Measurements from ENCODE around the gene ACHE. TPM values are rescaled to one million over a fixed set of nuclear protein-coding genes. Genes with fewer than 3 reads are reported as not detected.

ACHE gene
- total and polyA plus RNA-seq, 2 of the 13 experiments (the other 11 are each of a cell fraction or from before 2014, with no cell fraction given): 0.18 to 0.40 TPM

DNA sequence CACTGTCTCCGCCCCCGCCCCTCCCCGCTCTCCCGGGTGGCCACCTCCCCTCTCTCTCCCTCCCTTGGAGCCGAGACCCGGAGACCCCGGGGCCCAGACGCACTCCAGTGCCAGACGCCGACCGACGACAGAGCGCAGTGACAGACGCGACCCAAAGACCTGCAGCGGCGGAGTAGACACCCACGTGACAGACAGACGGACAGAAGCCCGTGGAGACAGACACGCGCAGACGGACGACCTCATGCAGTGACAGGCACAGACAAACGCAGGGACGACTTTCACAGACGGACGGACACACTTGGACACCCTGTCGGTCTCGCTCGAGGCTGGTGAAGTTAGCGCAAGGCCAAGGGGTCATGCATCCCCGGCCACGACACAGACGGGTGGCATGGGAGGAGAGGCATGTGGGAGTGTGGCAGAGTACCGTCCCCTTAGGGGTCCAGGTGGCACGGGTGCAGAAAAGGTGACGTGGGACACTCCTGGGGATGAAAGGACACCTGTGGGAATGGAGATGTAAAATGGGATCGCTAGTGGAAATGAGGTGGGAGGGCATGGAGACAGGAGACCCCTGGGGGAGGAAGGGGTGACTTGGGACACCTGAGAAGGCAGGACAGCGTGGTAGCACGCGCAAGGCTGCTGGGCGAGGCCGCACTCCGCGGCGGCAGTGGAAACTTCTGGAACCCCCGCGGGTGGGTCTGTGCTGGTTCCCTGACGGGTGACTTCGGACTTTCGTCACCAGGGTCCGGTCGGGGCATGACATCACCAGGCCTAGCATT lies 456 bp upstream of the ACHE start (continued):
- TF ChIP-seq, protein P1, sequence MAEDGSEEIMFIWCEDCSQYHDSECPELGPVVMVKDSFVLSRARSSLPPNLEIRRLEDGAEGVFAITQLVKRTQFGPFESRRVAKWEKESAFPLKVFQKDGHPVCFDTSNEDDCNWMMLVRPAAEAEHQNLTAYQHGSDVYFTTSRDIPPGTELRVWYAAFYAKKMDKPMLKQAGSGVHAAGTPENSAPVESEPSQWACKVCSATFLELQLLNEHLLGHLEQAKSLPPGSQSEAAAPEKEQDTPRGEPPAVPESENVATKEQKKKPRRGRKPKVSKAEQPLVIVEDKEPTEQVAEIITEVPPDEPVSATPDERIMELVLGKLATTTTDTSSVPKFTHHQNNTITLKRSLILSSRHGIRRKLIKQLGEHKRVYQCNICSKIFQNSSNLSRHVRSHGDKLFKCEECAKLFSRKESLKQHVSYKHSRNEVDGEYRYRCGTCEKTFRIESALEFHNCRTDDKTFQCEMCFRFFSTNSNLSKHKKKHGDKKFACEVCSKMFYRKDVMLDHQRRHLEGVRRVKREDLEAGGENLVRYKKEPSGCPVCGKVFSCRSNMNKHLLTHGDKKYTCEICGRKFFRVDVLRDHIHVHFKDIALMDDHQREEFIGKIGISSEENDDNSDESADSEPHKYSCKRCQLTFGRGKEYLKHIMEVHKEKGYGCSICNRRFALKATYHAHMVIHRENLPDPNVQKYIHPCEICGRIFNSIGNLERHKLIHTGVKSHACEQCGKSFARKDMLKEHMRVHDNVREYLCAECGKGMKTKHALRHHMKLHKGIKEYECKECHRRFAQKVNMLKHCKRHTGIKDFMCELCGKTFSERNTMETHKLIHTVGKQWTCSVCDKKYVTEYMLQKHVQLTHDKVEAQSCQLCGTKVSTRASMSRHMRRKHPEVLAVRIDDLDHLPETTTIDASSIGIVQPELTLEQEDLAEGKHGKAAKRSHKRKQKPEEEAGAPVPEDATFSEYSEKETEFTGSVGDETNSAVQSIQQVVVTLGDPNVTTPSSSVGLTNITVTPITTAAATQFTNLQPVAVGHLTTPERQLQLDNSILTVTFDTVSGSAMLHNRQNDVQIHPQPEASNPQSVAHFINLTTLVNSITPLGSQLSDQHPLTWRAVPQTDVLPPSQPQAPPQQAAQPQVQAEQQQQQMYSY (CRISPR knock-in tag; IDR thresholded peaks at IDR 0.05): no peak
- TF ChIP-seq NPAS2 (CRISPR knock-in tag; IDR thresholded peaks at IDR 0.05; ENCODE audit: borderline replicate concordance) (no peak), NR2C2 (CRISPR knock-in tag; IDR thresholded peaks at IDR 0.05; ENCODE audit: borderline replicate concordance) (no peak), RXRB (CRISPR knock-in tag; IDR thresholded peaks at IDR 0.05; ENCODE audit: borderline replicate concordance) (no peak), ZNF766 (CRISPR knock-in tag; IDR thresholded peaks at IDR 0.05; ENCODE audit: borderline replicate concordance) (no peak), DPF2 (CRISPR knock-in tag; IDR thresholded peaks at IDR 0.05; ENCODE audit: borderline replicate concordance, low read depth) (no peak), ATF1 (CRISPR knock-in tag; IDR thresholded peaks at IDR 0.05) (no peak), ZNF598 (CRISPR knock-in tag; IDR thresholded peaks at IDR 0.05; ENCODE audit: borderline replicate concordance) (no peak), REL (CRISPR knock-in tag; conservative IDR thresholded peaks at IDR 0.05) (0 out of 2 replicates have a peak, but pooled peaks have one; percentile 41), NFE2 (CRISPR knock-in tag; IDR thresholded peaks at IDR 0.05) (no peak), ZMYM4 (CRISPR knock-in tag; IDR thresholded peaks at IDR 0.05) (no peak), HOXA3 (CRISPR knock-in tag; IDR thresholded peaks at IDR 0.05) (no peak), SNAPC2 (CRISPR knock-in tag; IDR thresholded peaks at IDR 0.05) (no peak)
- TF ChIP-seq, protein P2, sequence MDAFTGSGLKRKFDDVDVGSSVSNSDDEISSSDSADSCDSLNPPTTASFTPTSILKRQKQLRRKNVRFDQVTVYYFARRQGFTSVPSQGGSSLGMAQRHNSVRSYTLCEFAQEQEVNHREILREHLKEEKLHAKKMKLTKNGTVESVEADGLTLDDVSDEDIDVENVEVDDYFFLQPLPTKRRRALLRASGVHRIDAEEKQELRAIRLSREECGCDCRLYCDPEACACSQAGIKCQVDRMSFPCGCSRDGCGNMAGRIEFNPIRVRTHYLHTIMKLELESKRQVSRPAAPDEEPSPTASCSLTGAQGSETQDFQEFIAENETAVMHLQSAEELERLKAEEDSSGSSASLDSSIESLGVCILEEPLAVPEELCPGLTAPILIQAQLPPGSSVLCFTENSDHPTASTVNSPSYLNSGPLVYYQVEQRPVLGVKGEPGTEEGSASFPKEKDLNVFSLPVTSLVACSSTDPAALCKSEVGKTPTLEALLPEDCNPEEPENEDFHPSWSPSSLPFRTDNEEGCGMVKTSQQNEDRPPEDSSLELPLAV (CRISPR knock-in tag; conservative IDR thresholded peaks at IDR 0.05; ENCODE audit: low read depth): 0 out of 2 replicates have a peak, but pooled peaks have one; percentile 34
- TF ChIP-seq, protein P3, sequence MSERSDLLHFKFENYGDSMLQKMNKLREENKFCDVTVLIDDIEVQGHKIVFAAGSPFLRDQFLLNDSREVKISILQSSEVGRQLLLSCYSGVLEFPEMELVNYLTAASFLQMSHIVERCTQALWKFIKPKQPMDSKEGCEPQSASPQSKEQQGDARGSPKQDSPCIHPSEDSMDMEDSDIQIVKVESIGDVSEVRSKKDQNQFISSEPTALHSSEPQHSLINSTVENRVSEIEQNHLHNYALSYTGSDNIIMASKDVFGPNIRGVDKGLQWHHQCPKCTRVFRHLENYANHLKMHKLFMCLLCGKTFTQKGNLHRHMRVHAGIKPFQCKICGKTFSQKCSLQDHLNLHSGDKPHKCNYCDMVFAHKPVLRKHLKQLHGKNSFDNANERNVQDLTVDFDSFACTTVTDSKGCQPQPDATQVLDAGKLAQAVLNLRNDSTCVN (CRISPR knock-in tag; IDR thresholded peaks at IDR 0.05; ENCODE audit: borderline replicate concordance): no peak
- TF ChIP-seq, protein P4, sequence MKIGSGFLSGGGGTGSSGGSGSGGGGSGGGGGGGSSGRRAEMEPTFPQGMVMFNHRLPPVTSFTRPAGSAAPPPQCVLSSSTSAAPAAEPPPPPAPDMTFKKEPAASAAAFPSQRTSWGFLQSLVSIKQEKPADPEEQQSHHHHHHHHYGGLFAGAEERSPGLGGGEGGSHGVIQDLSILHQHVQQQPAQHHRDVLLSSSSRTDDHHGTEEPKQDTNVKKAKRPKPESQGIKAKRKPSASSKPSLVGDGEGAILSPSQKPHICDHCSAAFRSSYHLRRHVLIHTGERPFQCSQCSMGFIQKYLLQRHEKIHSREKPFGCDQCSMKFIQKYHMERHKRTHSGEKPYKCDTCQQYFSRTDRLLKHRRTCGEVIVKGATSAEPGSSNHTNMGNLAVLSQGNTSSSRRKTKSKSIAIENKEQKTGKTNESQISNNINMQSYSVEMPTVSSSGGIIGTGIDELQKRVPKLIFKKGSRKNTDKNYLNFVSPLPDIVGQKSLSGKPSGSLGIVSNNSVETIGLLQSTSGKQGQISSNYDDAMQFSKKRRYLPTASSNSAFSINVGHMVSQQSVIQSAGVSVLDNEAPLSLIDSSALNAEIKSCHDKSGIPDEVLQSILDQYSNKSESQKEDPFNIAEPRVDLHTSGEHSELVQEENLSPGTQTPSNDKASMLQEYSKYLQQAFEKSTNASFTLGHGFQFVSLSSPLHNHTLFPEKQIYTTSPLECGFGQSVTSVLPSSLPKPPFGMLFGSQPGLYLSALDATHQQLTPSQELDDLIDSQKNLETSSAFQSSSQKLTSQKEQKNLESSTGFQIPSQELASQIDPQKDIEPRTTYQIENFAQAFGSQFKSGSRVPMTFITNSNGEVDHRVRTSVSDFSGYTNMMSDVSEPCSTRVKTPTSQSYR (CRISPR knock-in tag; IDR thresholded peaks at IDR 0.05; ENCODE audit: borderline replicate concordance): no peak
- TF ChIP-seq, protein P5, sequence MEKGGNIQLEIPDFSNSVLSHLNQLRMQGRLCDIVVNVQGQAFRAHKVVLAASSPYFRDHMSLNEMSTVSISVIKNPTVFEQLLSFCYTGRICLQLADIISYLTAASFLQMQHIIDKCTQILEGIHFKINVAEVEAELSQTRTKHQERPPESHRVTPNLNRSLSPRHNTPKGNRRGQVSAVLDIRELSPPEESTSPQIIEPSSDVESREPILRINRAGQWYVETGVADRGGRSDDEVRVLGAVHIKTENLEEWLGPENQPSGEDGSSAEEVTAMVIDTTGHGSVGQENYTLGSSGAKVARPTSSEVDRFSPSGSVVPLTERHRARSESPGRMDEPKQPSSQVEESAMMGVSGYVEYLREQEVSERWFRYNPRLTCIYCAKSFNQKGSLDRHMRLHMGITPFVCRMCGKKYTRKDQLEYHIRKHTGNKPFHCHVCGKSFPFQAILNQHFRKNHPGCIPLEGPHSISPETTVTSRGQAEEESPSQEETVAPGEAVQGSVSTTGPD (CRISPR knock-in tag; IDR thresholded peaks at IDR 0.05): no peak

Data from HepG2 (cell line).